Tibial artery (tissue), 4 donors: ENCODE results near the gene TFAM.

Experiments used
- DNase-seq, 2 donors: peaks; one replicate each; pipeline ENCODE4 v3.0.0-alpha.2; 2019
- H3K27ac ChIP-seq, 2 donors: fragments of 200-600 bp; sonication (generic) in 1 of 2; 1 replicate in 1 of 2; 2 replicates in 1 of 2; pipeline ENCODE4 v1.5.1; 2018 to 2019; ENCODE audit warnings: mild to moderate bottlenecking in 1 of 2
- H3K27me3 ChIP-seq, 2 donors: fragments of 200-600 bp; sonication (generic) in 1 of 2; one replicate each; pipeline versions ENCODE4 v1.5.1 to v1.6.0; 2016 to 2019
- H3K36me3 ChIP-seq, 3 donors: fragments of 200-600 bp; sonication (generic) in 2 of 3; one replicate each; pipeline ENCODE4 v1.5.1; 2016 to 2019; ENCODE audit warnings: mild to moderate bottlenecking in 2 of 3
- H3K4me1 ChIP-seq, 4 donors: fragments of 200-600 bp; sonication (generic) in 2 of 4; 1 replicate in 3 of 4; 2 replicates in 1 of 4; pipeline ENCODE4 v1.5.1; 2016 to 2019
- H3K4me3 ChIP-seq, 2 donors: fragments of 200-600 bp; sonication (generic) in 1 of 2; 1 replicate in 1 of 2; 2 replicates in 1 of 2; pipeline ENCODE4 v1.5.1; 2018 to 2019; ENCODE audit warnings: mild to moderate bottlenecking in 2 of 2
- H3K9me3 ChIP-seq, 3 donors: fragments of 200-600 bp; sonication (generic) in 1 of 3; one replicate each; pipeline ENCODE4 v1.5.1; 2016 to 2019
- intact Hi-C: fragments of 100-400 bp; cut with DNase I; formaldehyde crosslinking; loops from one replicate; pipeline ENCODE4 v1.15.0; 2023; ENCODE audit warnings: low total_unique reads
- TF ChIP-seq, protein P1 (sequence below), 2 experiments: fragments of 200-600 bp in 1 of 2; fragments of 450-650 bp in 1 of 2; IDR thresholded peaks; one replicate each; pipeline ENCODE4 v1.5.1; 2017 to 2019; ENCODE audit warnings: antibody characterized with exemption in 2 of 2, mild to moderate bottlenecking in 1 of 2, moderate library complexity in 1 of 2

TFAM gene

GRCh38 chr10:58435297-58435985, 50.2 kb downstream of the TFAM start:
- Histone ChIP-seq H3K36me3 (no peaks in the 10 kb centered on the region), H3K27ac (peak overlapping the region; percentile 36 to 51), H3K27me3 (no peaks in the 10 kb centered on the region), H3K4me1 (peaks cover 0 to 36% (median 19%) of the 10 kb centered on the region in 4 donors), H3K4me3 (no peak overlapping the region), H3K9me3 (no peaks in the 10 kb centered on the region)
- TF ChIP-seq, protein P1, sequence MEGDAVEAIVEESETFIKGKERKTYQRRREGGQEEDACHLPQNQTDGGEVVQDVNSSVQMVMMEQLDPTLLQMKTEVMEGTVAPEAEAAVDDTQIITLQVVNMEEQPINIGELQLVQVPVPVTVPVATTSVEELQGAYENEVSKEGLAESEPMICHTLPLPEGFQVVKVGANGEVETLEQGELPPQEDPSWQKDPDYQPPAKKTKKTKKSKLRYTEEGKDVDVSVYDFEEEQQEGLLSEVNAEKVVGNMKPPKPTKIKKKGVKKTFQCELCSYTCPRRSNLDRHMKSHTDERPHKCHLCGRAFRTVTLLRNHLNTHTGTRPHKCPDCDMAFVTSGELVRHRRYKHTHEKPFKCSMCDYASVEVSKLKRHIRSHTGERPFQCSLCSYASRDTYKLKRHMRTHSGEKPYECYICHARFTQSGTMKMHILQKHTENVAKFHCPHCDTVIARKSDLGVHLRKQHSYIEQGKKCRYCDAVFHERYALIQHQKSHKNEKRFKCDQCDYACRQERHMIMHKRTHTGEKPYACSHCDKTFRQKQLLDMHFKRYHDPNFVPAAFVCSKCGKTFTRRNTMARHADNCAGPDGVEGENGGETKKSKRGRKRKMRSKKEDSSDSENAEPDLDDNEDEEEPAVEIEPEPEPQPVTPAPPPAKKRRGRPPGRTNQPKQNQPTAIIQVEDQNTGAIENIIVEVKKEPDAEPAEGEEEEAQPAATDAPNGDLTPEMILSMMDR (IDR thresholded peaks at IDR 0.05) = no peak
- intact Hi-C loops = no loop called here
- peak; percentile 87 to 88 for DNase-seq

- no peak overlapping the region for H3K4me3 ChIP-seq
- no peaks in the 10 kb centered on the region for H3K9me3 ChIP-seq
- intact Hi-C loops = no loop called here
- peaks cover 0 to 36% (median 19%) of the 10 kb centered on the region in 4 donors for H3K4me1 ChIP-seq
- TF ChIP-seq, protein P1 (IDR thresholded peaks at IDR 0.05) = no peak
- no peaks in the 10 kb centered on the region for H3K36me3 ChIP-seq
- H3K27ac ChIP-seq = peak overlapping the region in 1 of 2 donors; percentile 51
- no peak for DNase-seq
- no peaks in the 10 kb centered on the region for H3K27me3 ChIP-seq
Measured at GRCh38 chr10:58436071-58436470, 50.9 kb downstream of the TFAM start.

GRCh38 chr10:58438340-58438871, 53.2 kb downstream of the TFAM start:
- H3K9me3 ChIP-seq = no peaks in the 10 kb centered on the region
- no peaks in the 10 kb centered on the region for H3K27me3 ChIP-seq
- peak overlapping the region; percentile 23 to 37 for H3K27ac ChIP-seq
- H3K4me1 ChIP-seq = peaks cover 0 to 36% (median 19%) of the 10 kb centered on the region in 4 donors
- TF ChIP-seq, protein P1 (IDR thresholded peaks at IDR 0.05) = no peak
- intact Hi-C loops = no loop called here
- H3K36me3 ChIP-seq = no peaks in the 10 kb centered on the region
- no peak for DNase-seq
- H3K4me3 ChIP-seq = no peak overlapping the region

DNA sequence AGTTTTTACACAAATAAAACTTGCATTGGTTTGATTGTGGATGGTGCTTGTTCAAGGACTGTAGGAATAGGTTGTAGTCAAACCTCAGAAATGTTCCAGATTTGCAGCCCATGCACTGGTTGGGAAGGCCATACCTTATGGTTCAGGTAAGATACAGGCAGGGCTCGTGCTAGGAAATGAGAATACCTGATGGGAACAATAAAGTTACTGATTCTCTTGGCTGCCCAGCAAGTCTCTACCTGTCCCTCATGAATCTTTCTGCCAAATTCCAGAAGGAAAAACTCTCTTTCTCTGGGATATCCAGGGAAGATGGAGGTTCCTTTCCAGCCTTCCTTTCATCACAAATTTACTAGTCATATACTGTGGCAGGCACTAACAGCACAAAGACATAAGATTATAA, 53.8 kb downstream of the TFAM start:
- no peak overlapping the region for H3K4me3 ChIP-seq
- no peak for DNase-seq
- intact Hi-C loops = no loop called here
- H3K36me3 ChIP-seq = no peaks in the 10 kb centered on the region
- peak overlapping the region; percentile 23 to 37 for H3K27ac ChIP-seq
- peaks cover 0 to 36% (median 19%) of the 10 kb centered on the region in 4 donors for H3K4me1 ChIP-seq
- TF ChIP-seq, protein P1 (IDR thresholded peaks at IDR 0.05) = no peak
- no peaks in the 10 kb centered on the region for H3K9me3 ChIP-seq
- no peaks in the 10 kb centered on the region for H3K27me3 ChIP-seq

DNA sequence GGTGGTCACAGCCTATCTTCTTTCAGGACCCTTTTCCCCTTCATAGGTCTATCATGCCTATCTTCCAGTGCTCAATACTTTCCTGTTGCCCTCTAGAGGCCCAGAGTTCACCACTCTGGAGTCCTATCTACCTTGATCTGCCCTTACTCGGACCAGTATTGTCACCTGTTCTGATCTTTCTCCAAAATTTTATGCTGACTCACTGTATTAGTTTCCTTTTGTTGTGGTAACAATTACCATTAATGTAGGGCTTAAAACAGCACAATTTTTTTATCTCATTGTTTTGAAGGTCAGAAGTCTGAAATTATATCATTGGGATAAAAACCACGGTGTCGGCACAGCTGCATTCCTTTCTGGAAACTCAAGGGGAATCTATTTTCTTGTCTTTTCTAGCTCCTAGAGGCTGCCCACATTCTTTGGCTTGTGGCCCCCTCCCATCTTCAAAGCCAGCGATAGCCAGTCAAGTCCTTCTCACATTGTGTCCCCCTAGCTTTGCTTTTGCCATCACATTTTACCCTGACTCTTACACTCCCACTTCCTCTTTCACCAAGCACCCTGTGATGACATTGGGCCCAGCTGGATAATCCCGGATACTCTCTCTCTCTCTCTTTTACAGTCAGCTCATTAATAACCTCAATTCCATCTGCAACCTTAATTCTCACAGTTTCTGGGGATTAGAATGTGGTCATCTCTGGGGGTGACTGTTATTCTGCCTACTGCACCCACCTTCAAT, 54.6 kb downstream of the TFAM start:
- intact Hi-C loops = no loop called here
- TF ChIP-seq, protein P1 (IDR thresholded peaks at IDR 0.05) = no peak
- Histone ChIP-seq H3K27me3 (no peaks in the 10 kb centered on the region), H3K4me3 (no peak overlapping the region), H3K27ac (no peak overlapping the region), H3K36me3 (no peaks in the 10 kb centered on the region), H3K4me1 (peaks cover 0 to 36% (median 19%) of the 10 kb centered on the region in 4 donors), H3K9me3 (no peaks in the 10 kb centered on the region)
- DNase-seq = no peak
